ENCODE results near the gene SLC48A1.

SLC48A1 gene

GRCh38 chr12:47734725-47735480 lies 38.1 kb upstream of the SLC48A1 start:
- no peak for TF ChIP-seq CTCF (IDR thresholded peaks at IDR 0.05; ENCODE audit: low read depth, low read length)
- TF ChIP-seq EZH2phosphoT487 (IDR thresholded peaks at IDR 0.05; ENCODE audit: low read depth): no peak
- peaks cover 5% of the 10 kb centered on the region for H3K4me1 ChIP-seq (ENCODE audit: low read length)
- H3K4me2 ChIP-seq (ENCODE audit: low read length): no peak overlapping the region
- no peak overlapping the region for H3K9ac ChIP-seq (ENCODE audit: low read length)
- no peaks in the 10 kb centered on the region for H3K9me3 ChIP-seq (ENCODE audit: insufficient read depth, low read length)
- H3K36me3 ChIP-seq (replicated peaks; ENCODE audit: low read depth, low read length): no peaks in the 10 kb centered on the region
- no peak overlapping the region for H3K4me3 ChIP-seq (ENCODE audit: low read length)
- no peaks in the 10 kb centered on the region for H3K27me3 ChIP-seq (ENCODE audit: low read depth, low read length)
- H3K79me2 ChIP-seq (ENCODE audit: low read length): no peaks in the 10 kb centered on the region
- no peaks in the 10 kb centered on the region for H4K20me1 ChIP-seq (ENCODE audit: insufficient read depth, low read length)
- H3K27ac ChIP-seq (ENCODE audit: low read length): no peak overlapping the region
- no peak overlapping the region for H2AFZ ChIP-seq (ENCODE audit: low read depth, low read length)

- Histone ChIP-seq H3K79me2 (ENCODE audit: low read length) (no peaks in the 10 kb centered on the region), H4K20me1 (ENCODE audit: insufficient read depth, low read length) (no peaks in the 10 kb centered on the region), H3K4me3 (ENCODE audit: low read length) (no peak overlapping the region), H3K9ac (ENCODE audit: low read length) (no peak overlapping the region), H3K4me2 (ENCODE audit: low read length) (no peak overlapping the region), H3K4me1 (ENCODE audit: low read length) (peaks cover 12% of the 10 kb centered on the region), H2AFZ (ENCODE audit: low read depth, low read length) (no peak overlapping the region), H3K9me3 (ENCODE audit: insufficient read depth, low read length) (no peaks in the 10 kb centered on the region), H3K27ac (ENCODE audit: low read length) (no peak overlapping the region), H3K36me3 (replicated peaks; ENCODE audit: low read depth, low read length) (no peaks in the 10 kb centered on the region), H3K27me3 (ENCODE audit: low read depth, low read length) (no peaks in the 10 kb centered on the region)
- no peak for TF ChIP-seq CTCF (IDR thresholded peaks at IDR 0.05; ENCODE audit: low read depth, low read length)
- TF ChIP-seq EZH2phosphoT487 (IDR thresholded peaks at IDR 0.05; ENCODE audit: low read depth): no peak
Measured at GRCh38 chr12:47735649-47736048, 37.4 kb upstream of the SLC48A1 start.

- Histone ChIP-seq H3K4me3 (ENCODE audit: low read length) (no peak overlapping the region), H3K4me2 (ENCODE audit: low read length) (no peak overlapping the region), H3K4me1 (ENCODE audit: low read length) (peaks cover 18% of the 10 kb centered on the region), H3K27ac (ENCODE audit: low read length) (no peak overlapping the region), H4K20me1 (ENCODE audit: insufficient read depth, low read length) (no peaks in the 10 kb centered on the region), H2AFZ (ENCODE audit: low read depth, low read length) (no peak overlapping the region), H3K27me3 (ENCODE audit: low read depth, low read length) (no peaks in the 10 kb centered on the region), H3K79me2 (ENCODE audit: low read length) (no peaks in the 10 kb centered on the region), H3K9ac (ENCODE audit: low read length) (no peak overlapping the region), H3K9me3 (ENCODE audit: insufficient read depth, low read length) (no peaks in the 10 kb centered on the region), H3K36me3 (replicated peaks; ENCODE audit: low read depth, low read length) (no peaks in the 10 kb centered on the region)
- no peak for TF ChIP-seq CTCF (IDR thresholded peaks at IDR 0.05; ENCODE audit: low read depth, low read length)
- no peak for TF ChIP-seq EZH2phosphoT487 (IDR thresholded peaks at IDR 0.05; ENCODE audit: low read depth)
Measured at GRCh38 chr12:47736216-47736615, 36.8 kb upstream of the SLC48A1 start.

GRCh38 chr12:47736877-47737676 lies 36.0 kb upstream of the SLC48A1 start:
- no peaks in the 10 kb centered on the region for H3K9me3 ChIP-seq (ENCODE audit: insufficient read depth, low read length)
- H3K79me2 ChIP-seq (ENCODE audit: low read length): no peaks in the 10 kb centered on the region
- H3K4me3 ChIP-seq (ENCODE audit: low read length): no peak overlapping the region
- no peaks in the 10 kb centered on the region for H3K36me3 ChIP-seq (replicated peaks; ENCODE audit: low read depth, low read length)
- no peak for TF ChIP-seq CTCF (IDR thresholded peaks at IDR 0.05; ENCODE audit: low read depth, low read length)
- TF ChIP-seq EZH2phosphoT487 (IDR thresholded peaks at IDR 0.05; ENCODE audit: low read depth): no peak
- H3K9ac ChIP-seq (ENCODE audit: low read length): no peak overlapping the region
- no peaks in the 10 kb centered on the region for H4K20me1 ChIP-seq (ENCODE audit: insufficient read depth, low read length)
- H3K4me2 ChIP-seq (ENCODE audit: low read length): no peak overlapping the region
- H3K4me1 ChIP-seq (ENCODE audit: low read length): peaks cover 23% of the 10 kb centered on the region
- H2AFZ ChIP-seq (ENCODE audit: low read depth, low read length): no peak overlapping the region
- no peaks in the 10 kb centered on the region for H3K27me3 ChIP-seq (ENCODE audit: low read depth, low read length)
- no peak overlapping the region for H3K27ac ChIP-seq (ENCODE audit: low read length)
